ENCODE data around the gene IMPA2.

GRCh38 chr18:12021596-12021995 is 40.3 kb downstream of the IMPA2 start:
- TF ChIP-seq SMC3 (IDR thresholded peaks at IDR 0.05; ENCODE audit: low read depth, low read length) (no peak), MXI1 (IDR thresholded peaks at IDR 0.05; ENCODE audit: borderline replicate concordance, low read depth, low read length) (no peak), CTCF (conservative IDR thresholded peaks at IDR 0.05; ENCODE audit: low read depth, low read length) (no peak), POLR2A (IDR thresholded peaks at IDR 0.05; ENCODE audit: low read depth, low read length) (no peak), MAZ (IDR thresholded peaks at IDR 0.05; ENCODE audit: borderline replicate concordance, low read depth, low read length) (no peak)
